ENCODE results near the gene MRFAP1L1.
"Not testable (repeated sequence)": the region's sequence is repeated elsewhere in the genome, so short reads cannot be mapped to it uniquely, and the experiment has no call there.

Gene MRFAP1L1

GRCh38 chr4:6673660-6674499, 35.8 kb downstream of the MRFAP1L1 start (continued):
- TF ChIP-seq PBX3 (CRISPR knock-in tag; IDR thresholded peaks at IDR 0.05) (peak; percentile 39; the same call in 1 of the 2 replicates), ZBTB8A (tag by site-specific recombination; IDR thresholded peaks at IDR 0.05) (0 out of 2 replicates have a peak, but pooled peaks have one; percentile 40), ZNF433 (tag by site-specific recombination; IDR thresholded peaks at IDR 0.05; ENCODE audit: low read depth) (no peak), ZXDB (tag by site-specific recombination; IDR thresholded peaks at IDR 0.05) (peak; percentile 50; the same call in 1 of the 2 replicates), ZNF600 (tag by site-specific recombination; IDR thresholded peaks at IDR 0.05) (peak; percentile 63; the same call in 1 of the 2 replicates), ZNF76 (tag by site-specific recombination; IDR thresholded peaks at IDR 0.05; ENCODE audit: borderline replicate concordance, low read depth) (peak; percentile 30; the same call in 1 of the 2 replicates), PATZ1 (tag by site-specific recombination; IDR thresholded peaks at IDR 0.05) (peak; percentile 71), SCRT2 (tag by site-specific recombination; IDR thresholded peaks at IDR 0.05) (peak; percentile 99), ZNF394 (tag by site-specific recombination; IDR thresholded peaks at IDR 0.05; ENCODE audit: borderline replicate concordance) (0 out of 2 replicates have a peak, but pooled peaks have one; percentile 7), ZNF335 (tag by site-specific recombination; conservative IDR thresholded peaks at IDR 0.05) (peak; percentile 72), ZNF580 (tag by site-specific recombination; IDR thresholded peaks at IDR 0.05) (peak; percentile 68; the same call in 1 of the 2 replicates), PRDM1 (tag by site-specific recombination; IDR thresholded peaks at IDR 0.05) (no peak), SP2 (tag by site-specific recombination; IDR thresholded peaks at IDR 0.05) (peak; percentile 35; the same call in 1 of the 2 replicates), ZBTB20 (tag by site-specific recombination; IDR thresholded peaks at IDR 0.05) (peak; percentile 54; the same call in 1 of the 2 replicates)

- H3K9me3 ChIP-seq (ENCODE audit: control insufficient read depth, insufficient read depth, low read depth, low read length); H3K4me1 ChIP-seq (ENCODE audit: control insufficient read depth, insufficient read depth, low read length): not testable (repeated sequence)
- ChIA-PET CTCF (interaction anchor here (1.9 to 2.8 kb wide), 2 partner anchors 9 to 200 kb away, joined by 7 to 9 read pairs; no protein-coding TSS in a partner anchor), POLR2A (interaction anchor here (0.6 to 1.9 kb wide), 13 partner anchors 9 to 371 kb away, joined by 3 to 17 read pairs (median 4); partner anchors contain the start of genes MAN2B2, MRFAP1 and MRFAP1L1)
- H3K4me3 ChIP-seq (ENCODE audit: low read depth, low read length), result peak overlapping the region; percentile 52
- H3K27ac ChIP-seq (ENCODE audit: extremely low read depth, low read depth, low read length), result peak overlapping the region; percentile 48; the same call in 1 of the 2 replicates
- 0 out of 2 replicates have a peak, but pooled peaks have one; percentile 16 for TF ChIP-seq ZBTB17 (tag by site-specific recombination; IDR thresholded peaks at IDR 0.05)
- peak; percentile 60; the same call in 1 of the 2 replicates for TF ChIP-seq MZF1 (tag by site-specific recombination; IDR thresholded peaks at IDR 0.05; ENCODE audit: borderline replicate concordance)
- TF ChIP-seq ZNF449 (tag by site-specific recombination; IDR thresholded peaks at IDR 0.05), result 0 out of 2 replicates have a peak, but pooled peaks have one; percentile 17
- 0 out of 2 replicates have a peak, but pooled peaks have one; percentile 31 for TF ChIP-seq KLF7 (tag by site-specific recombination; IDR thresholded peaks at IDR 0.05; ENCODE audit: borderline replicate concordance)
- TF ChIP-seq SP2 (tag by site-specific recombination; IDR thresholded peaks at IDR 0.05), result peak; percentile 59
- peak; percentile 15; the same call in 1 of the 2 replicates for TF ChIP-seq ZNF394 (tag by site-specific recombination; IDR thresholded peaks at IDR 0.05; ENCODE audit: borderline replicate concordance)
- H3K36me3 ChIP-seq (ENCODE audit: control insufficient read depth in 2 of 2, insufficient read depth in 1 of 2, low read length in 2 of 2), result peaks cover 0 to 24% of the 10 kb centered on the region in 2 experiments; a peak in 2 of 3 replicates
Observed at GRCh38 chr4:6673191-6673659, 36.4 kb downstream of the MRFAP1L1 start.

GRCh38 chr4:6672541-6673190, 37.0 kb downstream of the MRFAP1L1 start:
- H3K9me3 ChIP-seq (ENCODE audit: control insufficient read depth, insufficient read depth, low read depth, low read length); H3K27ac ChIP-seq (ENCODE audit: extremely low read depth, low read depth, low read length); H3K4me1 ChIP-seq (ENCODE audit: control insufficient read depth, insufficient read depth, low read length); H3K4me3 ChIP-seq (ENCODE audit: low read depth, low read length): not testable (repeated sequence)
- ChIA-PET CTCF (interaction anchor here (1.9 kb wide), 1 partner anchor 8 kb away, joined by 7 read pairs; no protein-coding TSS in a partner anchor), POLR2A (interaction anchor here (0.9 to 1.9 kb wide), 11 partner anchors 9 to 371 kb away, joined by 3 to 17 read pairs (median 4); partner anchors contain the start of genes MAN2B2, MRFAP1 and MRFAP1L1)
- peaks cover 0 to 24% of the 10 kb centered on the region in 2 experiments; a peak in 2 of 3 replicates for H3K36me3 ChIP-seq (ENCODE audit: control insufficient read depth in 2 of 2, insufficient read depth in 1 of 2, low read length in 2 of 2)

All from HEK293 (cell line).